BE2C (cell line): ENCODE data around the gene ITGA5.
A peak's percentile ranks its signal among the peaks of the same experiment; 100 is the strongest.

ENCODE experiments used
- DNase-seq: peaks from one replicate; pipeline ENCODE4 v3.0.0-alpha.2; 2020
- H3K27me3 ChIP-seq: fragments of 250-450 bp; sonication (Bioruptor Pico); 2 replicates; pipeline ENCODE4 v1.5.1; 2020; ENCODE audit warnings: mild to moderate bottlenecking
- H3K36me3 ChIP-seq: fragments of 250-450 bp; sonication (Bioruptor Pico); 2 replicates; pipeline ENCODE4 v1.5.1; 2020; ENCODE audit warnings: mild to moderate bottlenecking
- H3K4me1 ChIP-seq: fragments of 250-450 bp; sonication (Bioruptor Pico); 2 replicates; pipeline ENCODE4 v1.5.1; 2020
- H3K4me3 ChIP-seq: 2 replicates; pipeline ENCODE4 v1.5.1; 2011; ENCODE audit warnings: low read depth, low read length
- H3K9me3 ChIP-seq: fragments of 250-450 bp; sonication (Bioruptor Pico); 2 replicates; pipeline ENCODE4 v1.5.1; 2020
- CTCF ChIP-seq: IDR thresholded peaks from 2 replicates; pipeline ENCODE4 v1.5.1; 2012; ENCODE audit warnings: mild to moderate bottlenecking, low read depth, low read length

ITGA5 gene

DNA sequence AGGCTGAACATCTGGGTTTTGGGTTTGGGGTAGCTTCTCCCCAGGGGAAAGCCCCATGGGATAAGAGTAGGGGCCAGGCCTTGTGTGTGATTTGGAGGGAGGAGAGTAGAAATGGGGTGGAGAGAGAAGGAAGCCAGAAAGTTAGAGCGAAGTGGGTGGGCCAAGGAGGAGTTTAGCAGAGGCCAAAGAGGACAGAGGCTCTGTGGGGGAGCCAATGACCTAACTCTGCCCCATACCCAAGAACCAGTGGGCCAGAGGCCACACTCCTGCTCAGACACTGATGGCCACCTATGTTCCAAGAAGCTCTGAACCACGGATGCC lies 43.8 kb downstream of the ITGA5 start:
- Histone ChIP-seq H3K4me1 (peaks cover 61% of the 10 kb centered on the region), H3K27me3 (no peaks in the 10 kb centered on the region), H3K4me3 (no peak overlapping the region), H3K9me3 (no peaks in the 10 kb centered on the region), H3K36me3 (no peaks in the 10 kb centered on the region; the same call in 1 of the 2 replicates)
- DNase-seq: no peak
- no peak for TF ChIP-seq CTCF

- Histone ChIP-seq H3K9me3 (no peaks in the 10 kb centered on the region), H3K27me3 (no peaks in the 10 kb centered on the region), H3K36me3 (no peaks in the 10 kb centered on the region; the same call in 1 of the 2 replicates), H3K4me1 (peaks cover 61% of the 10 kb centered on the region), H3K4me3 (no peak overlapping the region)
- no peak for TF ChIP-seq CTCF
- peak; percentile 91 for DNase-seq
Measured at GRCh38 chr12:54374562-54375258, 44.4 kb downstream of the ITGA5 start.

DNA sequence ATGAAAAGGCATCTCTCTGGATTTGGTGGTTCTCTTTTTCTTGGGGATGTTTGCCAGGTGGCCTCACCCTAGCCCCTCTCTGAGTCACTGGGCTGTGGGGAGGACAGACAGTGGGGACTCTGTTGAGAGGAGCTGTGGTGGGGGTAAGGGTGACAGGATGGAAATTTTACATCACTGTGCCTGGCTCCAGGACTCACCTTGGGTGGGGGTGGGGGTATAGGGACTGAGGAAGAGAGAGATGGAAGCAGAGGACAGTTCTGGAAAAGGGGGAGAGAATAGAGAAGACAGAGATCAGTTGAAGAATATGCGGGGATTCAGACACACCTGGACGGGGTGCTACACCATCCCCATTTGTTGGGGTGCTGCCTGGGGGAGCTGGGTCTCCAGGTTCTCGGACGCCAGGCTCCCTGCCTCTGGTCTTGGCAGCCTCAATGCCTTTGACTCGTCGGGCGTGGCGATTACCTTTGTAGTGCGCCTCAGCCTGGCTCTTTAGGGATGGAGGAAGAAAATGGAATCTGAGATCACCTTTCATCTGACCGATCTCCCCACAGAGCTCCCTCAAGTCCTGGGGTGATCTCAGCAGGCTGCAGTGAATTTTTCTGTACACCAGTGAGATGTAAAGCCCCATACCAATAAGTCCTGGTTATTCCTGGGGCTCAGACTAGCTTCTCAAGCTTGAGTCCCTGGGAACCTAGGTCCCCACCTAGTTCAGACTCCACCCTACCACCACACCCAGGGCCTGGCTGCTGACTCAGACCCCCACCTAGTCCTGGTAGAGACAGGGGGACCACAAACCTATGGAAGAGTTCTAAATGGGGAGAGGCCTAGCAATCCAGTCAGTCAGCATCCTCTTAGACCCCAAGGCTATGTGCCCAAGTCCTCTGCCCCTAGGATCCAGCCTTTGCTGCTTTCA lies 45.2 kb downstream of the ITGA5 start:
- Histone ChIP-seq H3K9me3 (no peaks in the 10 kb centered on the region), H3K4me1 (peaks cover 67% of the 10 kb centered on the region), H3K36me3 (no peaks in the 10 kb centered on the region; the same call in 1 of the 2 replicates), H3K27me3 (no peaks in the 10 kb centered on the region), H3K4me3 (no peak overlapping the region)
- no peak for DNase-seq
- TF ChIP-seq CTCF: no peak

DNA sequence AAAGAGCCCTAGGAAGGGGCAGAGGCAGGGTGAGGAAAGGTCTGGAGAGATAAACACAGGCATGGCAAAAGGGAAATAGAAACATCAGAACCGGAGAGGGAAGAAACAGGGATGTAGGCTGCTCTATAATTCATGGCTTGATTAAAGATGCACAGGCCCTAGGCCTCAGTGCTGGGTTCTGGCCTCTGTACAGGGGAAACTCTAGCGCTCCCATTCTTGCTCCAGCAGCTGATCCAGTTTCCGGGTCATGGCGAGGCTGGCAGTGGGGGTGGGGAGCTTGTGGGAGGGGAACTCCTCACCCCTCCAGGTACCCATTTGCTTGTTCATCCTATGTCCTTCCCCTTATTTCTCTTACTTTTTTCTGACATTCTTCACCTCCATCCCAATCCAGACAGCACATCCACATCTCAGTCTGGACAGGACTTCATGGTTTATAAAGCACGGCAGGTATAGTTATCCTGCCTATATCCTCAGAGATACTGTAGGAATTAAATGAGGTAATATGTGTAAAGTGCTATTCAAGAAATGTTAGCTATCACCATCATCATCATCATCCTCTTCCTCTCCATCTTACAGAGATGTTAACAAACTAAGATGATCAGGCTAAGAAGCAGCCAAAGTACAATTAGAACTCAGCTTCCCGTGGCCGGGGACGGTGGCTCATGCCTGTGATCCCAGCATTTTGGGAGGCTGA lies 46.8 kb downstream of the ITGA5 start:
- TF ChIP-seq CTCF: no peak
- Histone ChIP-seq H3K4me3 (peak overlapping the region; percentile 15; the same call in 1 of the 2 replicates), H3K9me3 (no peaks in the 10 kb centered on the region), H3K4me1 (peaks cover 73% of the 10 kb centered on the region), H3K36me3 (no peaks in the 10 kb centered on the region; the same call in 1 of the 2 replicates), H3K27me3 (no peaks in the 10 kb centered on the region)
- no peak for DNase-seq

DNA sequence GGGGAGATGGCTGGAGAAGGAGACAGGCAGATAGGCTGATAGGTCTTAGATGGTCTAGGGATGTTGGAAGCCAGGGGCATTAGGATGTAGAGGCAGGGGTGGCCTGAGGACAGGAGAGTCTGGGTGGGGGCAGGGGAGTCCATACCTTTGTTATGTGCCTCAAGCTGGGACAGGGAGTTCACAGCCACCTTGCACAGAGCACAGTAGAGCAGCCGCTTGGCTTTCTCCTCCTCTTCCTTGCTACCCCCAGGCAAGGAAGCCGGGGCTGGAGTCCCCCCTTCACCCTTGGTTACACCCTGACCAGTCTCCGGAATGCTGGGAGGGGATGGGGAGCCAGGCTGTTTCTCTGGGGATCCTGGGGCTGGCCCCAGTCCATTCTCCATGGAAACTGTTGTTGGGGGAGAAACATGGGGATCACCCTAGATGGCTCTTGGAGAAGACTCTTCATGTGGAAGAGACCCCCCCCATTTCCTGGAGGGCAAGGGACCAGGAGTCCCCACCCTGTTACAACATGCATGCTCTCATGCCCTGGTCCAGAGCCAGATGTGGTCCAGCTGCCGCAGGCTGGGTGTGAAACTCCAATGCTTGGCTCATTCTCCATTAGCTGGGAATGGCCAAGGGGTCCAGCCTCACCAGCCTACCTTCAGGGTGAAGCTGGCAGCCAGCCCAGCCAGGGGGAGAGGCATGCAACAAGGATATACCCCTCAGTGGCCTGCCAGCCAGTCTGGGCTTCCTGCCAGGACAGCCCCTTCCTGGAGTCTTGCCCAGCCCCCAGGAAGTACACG lies 47.5 kb downstream of the ITGA5 start:
- H3K36me3 ChIP-seq: no peaks in the 10 kb centered on the region; the same call in 1 of the 2 replicates
- H3K4me1 ChIP-seq: peaks cover 73% of the 10 kb centered on the region
- peak; percentile 93 for DNase-seq
- H3K4me3 ChIP-seq: no peak overlapping the region
- no peaks in the 10 kb centered on the region for H3K9me3 ChIP-seq
- no peaks in the 10 kb centered on the region for H3K27me3 ChIP-seq
- no peak for TF ChIP-seq CTCF
